ENCODE data around the gene CELF2. TPM values are rescaled to one million over a fixed set of nuclear protein-coding genes. Genes with fewer than 3 reads are reported as not detected.

Gene CELF2
- polyA plus RNA-seq, 1 donor from 2014 or later: 55.5 TPM

GRCh38 chr10:11320809-11321520 is 303.3 kb downstream of the CELF2 start:
- H3K27me3 ChIP-seq (ENCODE audit: insufficient read depth, low read depth, low read length): no peaks in the 10 kb centered on the region
- H3F3A ChIP-seq (ENCODE audit: insufficient read depth, low read length, poor library complexity, severe bottlenecking): no peaks in the 10 kb centered on the region
- no peak overlapping the region for H3K27ac ChIP-seq (ENCODE audit: low read length)
- H3K4me3 ChIP-seq (ENCODE audit: low read length): no peak overlapping the region
- no peaks in the 10 kb centered on the region for H3K9me2 ChIP-seq (ENCODE audit: insufficient read depth, low read length)
- H3K79me2 ChIP-seq (replicated peaks; ENCODE audit: insufficient read depth, low read length): no peaks in the 10 kb centered on the region
- no peak overlapping the region for H3K4me2 ChIP-seq (ENCODE audit: low read length)
- TF ChIP-seq EZH2 (IDR thresholded peaks at IDR 0.05; ENCODE audit: borderline replicate concordance, insufficient read depth, low read length, poor library complexity, severe bottlenecking) (no peak), POLR2AphosphoS5 (IDR thresholded peaks at IDR 0.05) (no peak), MXI1 (conservative IDR thresholded peaks at IDR 0.05; ENCODE audit: poor library complexity, severe bottlenecking) (no peak), REST (IDR thresholded peaks at IDR 0.05; ENCODE audit: borderline replicate concordance) (no peak), EP300 (conservative IDR thresholded peaks at IDR 0.05; ENCODE audit: poor library complexity, severe bottlenecking) (no peak), RAD21 (conservative IDR thresholded peaks at IDR 0.05) (no peak), CTCF (IDR thresholded peaks at IDR 0.05; ENCODE audit: poor library complexity, severe bottlenecking) (no peak), TAF1 (IDR thresholded peaks at IDR 0.05; ENCODE audit: low read depth) (no peak), SMC3 (conservative IDR thresholded peaks at IDR 0.05; ENCODE audit: poor library complexity) (no peak)
- H4K20me1 ChIP-seq (ENCODE audit: insufficient read depth): no peaks in the 10 kb centered on the region
- no peak overlapping the region for H2AFZ ChIP-seq (ENCODE audit: low read depth, low read length)
- peaks cover 30% of the 10 kb centered on the region for H3K36me3 ChIP-seq (ENCODE audit: insufficient read depth, low read length)
- no peaks in the 10 kb centered on the region for H3K9me3 ChIP-seq (ENCODE audit: low read length)
- H3K9ac ChIP-seq (ENCODE audit: low read length): no peak overlapping the region

GRCh38 chr10:11322698-11323097 is 305.0 kb downstream of the CELF2 start:
- Histone ChIP-seq H3K9ac (ENCODE audit: low read length) (no peak overlapping the region), H3K79me2 (replicated peaks; ENCODE audit: insufficient read depth, low read length) (no peaks in the 10 kb centered on the region), H4K20me1 (ENCODE audit: insufficient read depth) (no peaks in the 10 kb centered on the region), H3K9me2 (ENCODE audit: insufficient read depth, low read length) (no peaks in the 10 kb centered on the region), H2AFZ (ENCODE audit: low read depth, low read length) (no peak overlapping the region), H3K36me3 (ENCODE audit: insufficient read depth, low read length) (peaks cover 25% of the 10 kb centered on the region), H3F3A (ENCODE audit: insufficient read depth, low read length, poor library complexity, severe bottlenecking) (no peaks in the 10 kb centered on the region), H3K27ac (ENCODE audit: low read length) (no peak overlapping the region), H3K27me3 (ENCODE audit: insufficient read depth, low read depth, low read length) (no peaks in the 10 kb centered on the region), H3K4me3 (ENCODE audit: low read length) (no peak overlapping the region), H3K4me2 (ENCODE audit: low read length) (no peak overlapping the region), H3K9me3 (ENCODE audit: low read length) (no peaks in the 10 kb centered on the region)
- no peak for TF ChIP-seq RAD21 (conservative IDR thresholded peaks at IDR 0.05)
- TF ChIP-seq SMC3 (conservative IDR thresholded peaks at IDR 0.05; ENCODE audit: poor library complexity): no peak
- no peak for TF ChIP-seq TAF1 (IDR thresholded peaks at IDR 0.05; ENCODE audit: low read depth)
- no peak for TF ChIP-seq REST (IDR thresholded peaks at IDR 0.05; ENCODE audit: borderline replicate concordance)
- no peak for TF ChIP-seq MXI1 (conservative IDR thresholded peaks at IDR 0.05; ENCODE audit: poor library complexity, severe bottlenecking)
